GM20431 (cell line): ENCODE data around the gene KLK1.

Source experiments
- in situ Hi-C: fragments of 300-500 bp; cut with MseI, MboI; formaldehyde crosslinking; loops from one replicate; pipeline ENCODE4 v1.15.0; 2020; ENCODE audit warnings: low sequenced_read_pairs; ENCODE audit not compliant: unreplicated experiment

KLK1 gene

DNA sequence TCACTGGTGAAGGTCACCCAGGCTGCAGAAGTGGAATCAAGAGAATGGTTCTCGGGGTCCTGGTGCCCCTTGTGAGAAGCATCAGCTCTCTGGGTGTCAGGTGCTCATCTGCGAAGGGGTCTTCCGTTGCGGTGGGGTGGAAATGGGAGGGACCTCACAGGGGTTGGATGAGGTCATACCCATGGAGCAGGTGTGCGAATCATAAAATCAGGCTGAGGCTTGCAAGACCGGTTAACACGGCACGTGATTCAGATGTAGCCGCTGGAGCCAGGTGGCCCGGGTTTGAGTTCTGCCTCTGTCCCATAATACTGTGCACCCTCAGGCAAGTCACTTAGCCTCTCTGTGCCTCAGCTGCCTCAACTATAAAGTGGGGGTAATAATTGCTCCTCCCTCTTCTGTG lies 13.7 kb upstream of the KLK1 start:
- in situ Hi-C loops = no loop called here

DNA sequence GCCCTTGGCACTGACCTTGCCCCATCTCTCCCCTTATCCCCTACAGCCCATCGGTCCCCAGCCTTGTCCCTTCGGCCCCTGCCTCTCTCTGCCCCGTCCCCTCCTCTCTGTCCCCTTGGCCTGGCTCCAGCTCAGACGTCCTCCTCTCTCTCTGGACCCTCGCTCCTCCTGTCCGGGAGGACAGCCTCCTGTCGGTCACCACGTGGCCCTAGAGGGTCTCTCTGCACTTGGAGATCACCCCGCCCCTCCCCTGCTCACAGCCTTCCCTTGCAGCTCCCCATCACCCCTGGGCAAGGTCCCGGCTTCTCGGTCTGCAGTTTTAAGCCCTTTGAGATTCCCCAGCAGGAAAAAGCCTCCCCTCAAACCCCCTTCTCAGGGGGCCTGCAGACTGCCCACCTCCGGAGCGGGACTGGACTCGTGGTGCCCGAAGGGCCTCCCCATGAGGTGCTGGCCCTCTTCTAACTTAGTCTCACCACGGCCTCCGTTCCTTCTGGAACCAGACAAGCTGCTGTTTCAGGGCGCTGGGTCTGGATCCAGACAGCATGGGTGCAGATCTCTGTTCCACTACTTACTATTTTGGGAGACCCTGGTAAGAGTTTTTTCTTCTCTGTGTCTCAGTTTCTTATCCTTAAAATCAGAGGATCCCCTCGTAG lies 13.1 kb upstream of the KLK1 start:
- in situ Hi-C loops = no loop called here

DNA sequence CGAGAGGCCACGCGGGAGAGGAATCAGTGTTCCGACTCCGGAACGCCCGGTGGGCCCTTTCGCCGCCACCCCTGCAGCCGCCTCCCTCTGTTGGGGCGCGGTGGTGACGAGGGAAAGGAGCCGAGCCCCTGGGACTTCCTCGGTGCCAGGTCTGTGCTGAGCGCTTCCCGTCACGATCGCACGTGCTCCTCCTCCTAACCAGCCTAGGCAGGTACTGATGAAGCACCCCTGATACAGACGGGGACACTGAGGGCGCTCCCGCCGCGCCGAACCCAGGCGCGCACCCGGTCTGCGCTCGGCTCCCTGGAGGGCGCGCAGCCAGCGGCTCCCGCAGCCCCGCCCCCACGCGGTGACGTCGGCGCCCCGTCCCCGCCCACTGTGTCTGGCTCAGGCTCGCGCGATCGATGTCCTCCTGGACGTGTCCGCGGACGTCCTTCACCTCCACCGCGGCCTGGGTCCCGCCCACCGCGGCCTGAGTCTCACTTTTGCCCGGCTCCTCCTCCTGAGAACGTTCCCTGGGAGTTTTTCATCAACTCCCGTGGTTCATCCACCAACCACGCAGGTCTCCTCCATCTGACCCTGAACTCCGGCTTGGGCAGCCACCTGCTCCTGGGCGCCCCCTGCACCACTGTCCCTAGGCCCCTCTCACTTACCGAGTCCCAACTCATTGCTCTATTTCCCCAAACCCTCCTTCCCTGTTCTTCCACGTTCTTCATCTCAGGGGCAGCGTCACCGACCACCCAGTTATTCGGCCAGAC lies 12.4 kb upstream of the KLK1 start:
- in situ Hi-C loops = no loop called here

DNA sequence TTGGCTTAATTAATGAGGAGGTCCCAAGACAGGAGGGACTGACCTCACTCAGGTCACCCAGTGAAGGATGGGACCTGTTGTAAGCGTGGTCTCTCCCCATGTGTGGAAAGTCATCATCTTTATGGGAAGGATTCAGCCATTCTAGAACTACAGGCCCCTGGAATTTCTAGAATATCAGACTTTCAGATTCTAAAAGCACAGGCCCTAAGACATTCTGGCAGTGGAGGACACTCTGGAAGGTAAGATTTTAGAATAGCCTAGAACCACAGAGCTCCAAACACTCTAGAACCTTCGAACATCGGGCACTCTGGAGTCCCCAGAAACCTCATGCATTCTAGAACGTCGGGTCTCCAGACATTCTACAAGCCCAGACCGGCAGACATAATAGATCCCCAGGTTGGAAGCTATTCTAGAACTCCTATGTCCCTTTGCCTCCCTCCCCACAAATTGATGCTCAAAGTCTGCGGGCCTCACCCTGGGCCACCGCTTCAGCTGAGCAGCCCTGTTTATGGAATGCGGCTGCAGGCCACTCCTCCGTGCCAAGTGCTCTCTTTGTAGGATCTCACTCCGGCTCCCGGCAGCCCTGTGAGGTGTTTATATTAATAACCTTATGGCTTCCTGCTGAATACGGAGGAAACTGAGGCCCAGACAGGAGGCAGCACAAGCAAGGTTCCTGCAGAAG lies 11.7 kb upstream of the KLK1 start:
- in situ Hi-C loops = no loop called here

DNA sequence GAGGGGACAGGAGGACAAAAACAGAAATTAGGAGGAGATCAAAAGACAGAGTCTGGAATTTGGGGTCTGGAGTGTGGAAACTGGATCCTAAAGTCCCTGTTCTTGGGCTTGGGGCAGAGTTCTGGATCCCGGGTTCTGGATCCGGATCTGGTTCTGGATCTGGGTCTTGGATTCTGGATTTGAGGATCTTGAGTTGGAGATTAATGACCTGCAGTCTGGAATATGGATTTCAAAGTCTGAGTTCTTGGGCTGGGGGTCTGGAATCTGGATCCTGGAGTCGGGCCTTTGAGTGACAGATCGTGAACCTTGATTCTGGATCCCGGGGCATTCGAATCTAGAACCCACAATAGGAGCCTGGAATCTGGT lies 10.2 kb upstream of the KLK1 start:
- in situ Hi-C loops = no loop called here

DNA sequence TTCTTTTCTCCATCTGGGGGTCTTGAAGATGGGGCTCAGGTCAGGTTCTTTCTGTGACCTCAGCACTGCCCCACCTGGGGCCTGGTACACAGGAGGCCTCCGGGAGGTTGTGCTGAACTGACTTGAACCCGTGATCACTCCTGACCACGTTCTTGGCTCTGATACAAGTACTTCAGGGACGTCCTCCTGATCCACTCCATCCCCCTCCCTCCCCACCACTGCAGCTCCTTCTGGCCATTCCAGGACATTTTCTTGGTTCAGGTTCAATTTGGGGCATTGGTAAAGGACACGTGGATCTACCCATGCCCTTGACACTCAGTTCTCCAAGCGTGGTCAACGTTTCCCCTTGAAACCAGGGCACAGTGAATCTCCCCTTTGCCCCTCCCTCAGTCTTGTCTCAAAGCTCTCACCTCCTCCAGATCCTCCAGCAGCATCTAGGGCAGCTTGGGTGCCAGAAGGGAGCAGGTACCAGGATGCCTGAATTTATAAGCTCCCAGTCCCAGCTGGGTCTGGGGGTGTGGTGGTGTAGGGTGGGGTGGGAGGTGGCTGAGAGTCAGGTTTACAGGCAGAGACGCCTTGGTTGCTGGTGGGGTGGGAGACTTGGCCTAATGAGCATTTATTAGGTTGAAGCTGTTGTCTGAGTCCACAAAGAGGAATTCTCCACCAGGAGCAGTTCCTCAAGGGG lies 9.7 kb upstream of the KLK1 start, which contains the start of gene KLK15:
Gene KLK15 (minus strand): TSS at position 458 of the 685 bp plus-strand sequence. CDS start 2,082 bp downstream, outside the sequence.
- in situ Hi-C loops = no loop called here

DNA sequence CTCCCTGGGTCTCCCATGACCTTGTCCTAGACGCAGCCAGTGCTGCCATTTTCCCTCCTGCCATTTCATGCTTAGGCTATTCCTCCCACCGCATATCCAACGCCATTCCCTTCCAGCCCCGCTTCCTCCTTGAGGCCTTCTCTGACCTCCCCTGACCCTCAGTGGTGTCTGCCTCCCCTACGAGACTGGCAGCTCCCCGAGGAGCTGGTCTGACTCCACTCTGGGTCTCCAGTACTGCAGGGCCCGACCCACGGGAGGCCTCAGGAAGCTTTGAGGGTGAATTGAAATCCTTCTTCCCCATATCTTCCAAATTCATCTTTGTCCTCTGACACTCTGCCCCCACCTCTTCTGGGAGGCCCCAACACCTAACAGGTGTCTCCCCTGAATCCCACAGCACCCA lies 9.1 kb upstream of the KLK1 start:
- in situ Hi-C loops = no loop called here

DNA sequence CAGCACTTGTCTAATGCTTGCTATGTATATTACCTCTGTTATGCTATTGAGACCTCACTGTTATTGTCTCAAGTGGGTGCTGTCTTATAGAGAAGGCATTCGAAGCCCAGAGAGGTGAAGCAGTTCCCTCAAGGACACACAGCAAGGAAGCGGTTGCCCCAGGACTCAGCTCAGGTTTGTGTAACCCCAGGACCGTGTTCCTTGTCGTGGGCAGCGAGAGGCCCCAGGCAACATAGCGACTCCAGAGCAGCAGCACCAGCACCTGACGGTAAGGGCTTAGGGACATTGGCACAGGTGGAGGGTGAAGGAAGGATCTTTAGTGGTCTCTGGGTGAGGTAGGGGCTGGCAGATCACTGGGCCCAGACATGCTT lies 7.4 kb upstream of the KLK1 start:
- in situ Hi-C loops = no loop called here

DNA sequence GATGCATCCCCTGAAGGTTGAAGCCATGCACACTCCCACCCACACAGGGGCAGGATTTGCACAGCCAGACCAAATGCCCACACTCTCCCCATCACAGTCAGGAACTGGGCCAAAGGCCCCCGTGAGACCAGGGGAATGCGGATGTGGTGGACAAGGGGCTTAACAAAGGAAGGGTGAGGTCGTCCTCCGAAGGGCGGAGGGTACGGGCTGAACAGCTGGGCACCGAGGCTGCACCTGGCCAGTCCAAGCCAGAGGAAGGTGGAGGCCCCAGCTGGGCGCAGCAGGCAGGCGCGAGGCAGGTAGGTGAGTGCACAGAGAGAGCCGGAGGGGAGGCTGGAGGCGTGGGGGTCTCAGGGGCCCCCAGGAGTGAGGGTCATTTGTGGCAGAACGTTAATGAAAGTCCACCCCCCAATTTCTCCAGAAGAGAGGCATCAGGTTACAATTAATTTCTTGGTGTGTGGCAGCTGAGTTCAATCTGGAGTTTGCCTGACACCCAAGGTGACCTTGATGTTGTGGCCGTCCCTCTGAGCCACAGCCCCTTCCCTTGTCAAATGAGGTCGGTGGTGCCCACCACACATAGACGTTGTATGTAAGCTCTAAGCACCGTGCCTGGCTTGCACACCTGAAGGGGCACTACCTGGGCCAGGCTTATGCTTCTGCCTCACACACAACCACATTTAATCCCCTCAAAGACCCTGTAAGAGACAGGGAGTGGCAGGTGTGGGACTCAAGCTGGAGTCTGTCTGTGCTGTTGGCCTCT lies 6.9 kb upstream of the KLK1 start:
- in situ Hi-C loops = no loop called here

DNA sequence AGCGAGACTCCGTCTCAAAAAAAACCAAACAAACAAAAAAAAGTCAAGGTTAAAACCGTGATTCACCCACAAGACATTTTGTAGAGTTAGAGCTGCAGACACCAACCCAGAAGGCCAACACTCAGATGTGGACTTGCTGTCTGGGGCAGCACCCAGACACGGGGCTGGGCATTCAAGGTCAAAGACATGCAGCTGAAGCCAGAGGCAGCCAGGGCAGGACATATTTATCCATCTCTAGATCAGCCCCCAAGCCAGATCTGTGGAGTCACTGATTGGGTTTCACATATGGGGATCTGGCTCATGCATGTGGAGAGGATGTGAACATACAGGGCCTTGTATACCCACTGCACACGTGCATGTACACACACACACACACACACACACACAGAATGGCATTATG lies 6.2 kb upstream of the KLK1 start:
- in situ Hi-C loops = no loop called here

DNA sequence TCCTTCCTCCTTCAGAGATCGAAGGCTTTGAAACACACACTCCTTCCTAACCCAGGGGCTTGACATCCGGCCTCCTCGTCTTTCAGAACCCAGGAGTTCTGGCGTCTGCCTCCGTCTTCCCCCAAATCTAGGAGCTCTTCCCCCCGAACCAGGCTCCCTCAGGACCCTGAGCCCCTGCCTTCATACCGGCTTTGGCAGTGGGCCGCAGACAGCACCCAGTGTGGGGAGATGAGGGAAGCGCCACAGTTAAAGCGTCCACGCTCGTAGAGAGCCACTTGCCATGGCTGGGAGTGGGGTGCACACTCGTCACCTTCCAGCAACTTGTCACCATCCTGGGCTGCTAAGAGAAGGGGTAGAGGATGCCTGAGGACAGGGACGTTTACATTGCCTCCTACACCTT lies 3.9 kb upstream of the KLK1 start:
- in situ Hi-C loops = no loop called here

DNA sequence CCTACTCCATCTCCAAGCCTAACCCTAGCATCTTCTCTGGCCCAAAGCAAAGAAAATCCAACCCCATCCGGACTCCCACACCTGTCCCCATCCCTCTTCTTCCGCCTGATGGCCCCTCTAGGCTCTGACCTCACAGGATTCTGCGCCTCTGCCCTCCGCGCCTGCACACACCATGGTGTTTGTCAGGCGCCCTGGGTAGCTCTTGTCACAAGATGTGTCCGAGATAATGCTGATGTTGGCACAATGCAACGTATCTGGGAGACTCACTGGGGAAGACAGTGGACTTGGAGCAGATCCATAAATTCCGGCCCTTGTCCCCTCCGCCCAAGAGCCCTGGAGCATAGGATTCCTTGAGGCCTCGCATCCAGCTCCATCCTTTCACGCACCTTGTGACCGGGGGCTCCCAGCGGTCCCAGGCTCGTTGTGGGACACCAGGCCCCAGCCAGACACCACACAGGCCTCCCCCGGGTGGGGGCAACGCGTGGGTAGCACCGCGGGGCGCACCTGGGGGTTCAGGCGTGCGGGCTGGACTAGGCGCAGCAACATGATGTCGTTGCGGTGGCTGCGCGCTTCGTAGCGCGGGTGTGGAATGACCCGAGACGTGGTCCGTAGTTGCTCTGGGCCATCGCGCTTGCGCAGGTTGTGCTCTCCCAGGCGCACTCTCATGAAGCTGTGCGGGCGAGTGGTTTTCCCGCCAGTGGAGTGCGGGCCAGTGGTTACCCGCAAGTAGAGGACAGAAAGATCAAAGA lies 3.1 kb upstream of the KLK1 start:
- in situ Hi-C loops = no loop called here

DNA sequence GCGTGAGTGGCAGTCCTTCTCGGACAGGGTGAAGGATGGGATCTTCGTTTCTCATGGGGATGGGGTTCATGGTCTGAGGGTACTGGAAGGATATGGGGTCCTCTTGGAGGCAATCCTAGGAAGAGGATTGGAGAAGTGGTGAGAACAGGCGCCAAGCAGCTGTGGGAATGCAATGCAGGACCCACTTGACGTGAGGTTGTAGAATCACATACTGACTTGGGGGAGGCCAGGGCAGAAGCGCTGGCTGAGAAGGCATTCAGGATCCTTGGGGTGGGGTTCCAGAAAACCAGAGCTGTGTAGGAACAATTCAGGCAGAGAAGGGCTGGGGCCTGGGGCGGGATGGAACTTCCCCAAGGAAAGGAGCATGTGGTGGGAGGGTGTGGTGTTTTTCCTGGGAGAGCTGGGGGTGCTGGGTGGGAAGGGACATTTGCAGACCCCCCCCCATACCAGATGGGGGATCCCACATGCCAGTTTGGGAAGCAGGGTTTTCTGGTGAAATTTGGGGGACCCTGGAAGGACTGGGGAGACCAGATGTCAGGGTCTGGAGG lies 852 bp downstream of the KLK1 start:
- in situ Hi-C loops = no loop called here

DNA sequence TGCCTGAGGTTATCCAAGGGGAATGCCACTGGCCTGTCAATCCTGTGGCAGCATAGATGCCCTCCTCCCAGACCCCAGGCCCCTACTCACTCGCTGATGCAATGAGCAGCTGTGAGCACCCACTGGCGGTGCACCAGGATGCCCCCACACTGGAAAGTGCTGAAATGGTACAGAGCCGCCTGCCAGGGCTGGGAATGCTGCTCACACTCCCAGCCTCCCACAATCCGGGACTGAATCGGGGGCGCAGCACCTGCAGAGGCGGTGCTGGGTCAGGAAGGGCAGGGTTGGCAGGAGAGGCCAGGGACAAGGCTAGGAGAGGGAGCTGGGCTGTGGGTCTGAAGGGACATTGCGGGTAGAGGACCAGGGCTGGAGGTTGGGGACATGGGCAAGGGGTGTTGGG lies 2.0 kb downstream of the KLK1 start:
- in situ Hi-C loops = no loop called here

DNA sequence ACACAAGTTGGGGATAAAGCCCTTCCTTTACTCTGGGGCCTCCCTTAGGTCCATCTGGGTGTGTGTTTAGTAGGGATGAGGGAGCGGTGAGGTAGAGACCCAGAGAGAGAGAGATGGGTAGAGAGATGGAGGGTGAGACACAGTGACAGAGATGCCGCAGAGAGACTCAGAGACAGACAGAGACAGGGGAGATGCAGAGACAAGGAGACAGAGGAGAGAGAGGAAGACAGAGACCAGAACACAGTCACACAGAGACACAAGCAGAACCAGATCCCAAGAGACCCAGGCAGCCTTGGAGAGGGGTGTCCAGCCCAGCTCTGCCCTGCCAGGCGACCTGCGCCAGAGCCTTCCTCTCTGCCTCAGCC lies 2.4 kb downstream of the KLK1 start:
- in situ Hi-C loops = no loop called here

DNA sequence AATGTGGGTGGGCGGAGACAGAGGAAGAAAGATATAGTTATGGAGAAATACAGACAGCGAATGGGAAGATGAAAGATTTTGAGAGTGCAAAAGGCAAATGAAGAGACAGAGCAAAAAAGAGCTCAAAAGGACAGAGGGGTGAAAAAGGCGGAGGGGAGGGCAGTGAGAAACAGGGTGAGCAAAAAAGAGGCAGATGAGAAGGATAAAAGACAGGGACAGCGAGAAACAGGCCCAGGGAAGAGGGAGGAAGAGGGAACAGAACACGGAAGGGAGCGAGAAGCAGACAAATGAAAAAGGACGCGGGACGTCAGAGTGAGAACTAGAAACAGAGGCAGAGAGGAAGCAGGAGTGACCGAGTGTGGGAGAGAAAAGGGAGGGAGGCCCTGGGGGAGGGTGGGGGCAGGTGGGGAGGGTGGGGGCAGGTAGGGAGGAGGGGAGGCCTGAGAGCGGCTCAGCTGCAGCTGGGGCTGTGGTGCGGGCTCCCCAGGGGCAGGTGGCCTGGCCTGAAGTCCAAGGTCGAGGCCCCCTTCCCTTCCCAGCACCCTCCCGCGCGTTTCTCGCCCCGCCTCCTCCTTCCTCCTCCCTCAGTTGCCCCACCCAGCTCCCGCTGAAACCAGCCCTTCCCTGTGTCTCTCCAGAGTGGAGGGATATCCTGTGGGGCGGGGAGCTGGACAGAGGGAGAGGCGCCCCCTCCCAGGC lies 2.9 kb downstream of the KLK1 start:
- in situ Hi-C loops = no loop called here

DNA sequence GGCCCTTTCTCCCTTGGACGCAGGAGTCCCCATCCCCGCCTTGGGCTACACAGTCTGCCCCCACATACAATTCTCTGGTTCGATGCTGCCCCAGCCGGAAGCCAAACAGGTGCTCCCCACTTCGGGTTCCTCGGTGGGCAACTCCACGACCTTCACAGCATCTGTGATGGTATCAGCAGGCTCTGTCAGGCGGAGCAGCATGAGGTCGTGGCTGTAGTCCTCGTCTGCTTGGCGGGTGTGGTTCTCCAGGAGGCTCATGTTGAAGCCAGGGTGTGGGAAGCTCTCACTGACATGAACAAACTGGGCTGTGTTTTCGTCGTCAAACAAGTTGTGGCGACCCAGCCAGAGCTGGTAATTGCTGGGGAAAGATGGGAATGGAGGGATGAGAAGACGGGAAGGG lies 3.5 kb downstream of the KLK1 start:
- in situ Hi-C loops = no loop called here

DNA sequence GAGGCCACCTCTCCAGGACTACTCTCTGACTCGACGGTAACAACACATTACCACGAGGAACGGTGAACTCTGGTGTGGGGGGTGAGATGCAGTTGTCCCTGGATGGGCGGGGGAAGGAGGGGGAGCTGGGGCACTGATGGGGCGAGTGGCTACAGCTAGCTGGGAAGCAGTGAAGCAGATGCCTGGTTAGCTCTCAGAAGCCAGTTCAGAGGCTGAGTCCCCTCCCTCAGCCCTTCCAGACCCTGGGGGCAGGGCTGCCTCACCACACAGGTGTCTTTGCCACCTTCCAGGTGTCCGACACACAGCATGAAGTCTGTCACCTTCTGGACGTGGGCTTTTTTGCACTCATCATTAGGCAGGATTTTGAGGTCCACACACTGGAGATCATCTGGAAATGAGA lies 4.0 kb downstream of the KLK1 start:
- in situ Hi-C loops = no loop called here
